HepG2 (cell line): ENCODE results near the gene EIF4E. TPM values are rescaled to one million over a fixed set of nuclear protein-coding genes. Genes with fewer than 3 reads are reported as not detected.

Experiments
- AGO2 ChIP-seq: fragments of 200-400 bp; formaldehyde crosslinking; optimal IDR thresholded peaks from 2 replicates; pipeline ENCODE3; 2017; ENCODE audit warnings: mild to moderate bottlenecking, low read depth, low read length, moderate library complexity
- ASH2L ChIP-seq: fragments of 300-600, 200-600 bp; sonication (generic); IDR thresholded peaks from 2 replicates; pipeline ENCODE4 v1.7.0; 2017; ENCODE audit warnings: low read depth, mild to moderate bottlenecking, moderate library complexity, mixed read lengths, low read length; ENCODE audit not compliant: insufficient read length
- CREB1 ChIP-seq, 2 experiments: fragments of 450-650 bp in 1 of 2; IDR thresholded peaks; 2 replicates each; pipeline ENCODE4 v1.6.1; 2016 to 2017; ENCODE audit warnings: control low read depth in 1 of 2, mild to moderate bottlenecking in 1 of 2, missing compliant biosample characterization in 1 of 2, missing genetic modification characterization in 1 of 2
- DPF2 ChIP-seq: sonication (generic); formaldehyde crosslinking; IDR thresholded peaks from 2 replicates; pipeline ENCODE4 v1.4.0; 2020; ENCODE audit warnings: mild to moderate bottlenecking, low read depth, missing genetic modification reagents, borderline replicate concordance
- EP300 ChIP-seq, 3 experiments: sonication (generic) in 1 of 3; formaldehyde crosslinking in 1 of 3; IDR thresholded peaks; 2 replicates each; pipeline versions ENCODE4 v1.5.1 to v1.6.1; 2011 to 2020; ENCODE audit warnings: low read depth in 2 of 3, low read length in 2 of 3, borderline replicate concordance in 1 of 3, improper control_type of control experiment in 1 of 3, mild to moderate bottlenecking in 1 of 3, missing genetic modification reagents in 1 of 3, moderate library complexity in 1 of 3
- FOXJ3 ChIP-seq: sonication (generic); formaldehyde crosslinking; IDR thresholded peaks from 2 replicates; pipeline ENCODE4 v1.4.0; 2020; ENCODE audit warnings: missing genetic modification reagents, mild to moderate bottlenecking, borderline replicate concordance
- MAFF ChIP-seq: IDR thresholded peaks from 2 replicates; pipeline ENCODE4 v1.6.1; 2011; ENCODE audit warnings: low read depth, low read length, improper control_type of control experiment
- MIER2 ChIP-seq: IDR thresholded peaks from 2 replicates; pipeline ENCODE4 v1.6.1; 2016; ENCODE audit warnings: missing biosample characterization, missing genetic modification reagents
- MIXL1 ChIP-seq: IDR thresholded peaks from 2 replicates; pipeline ENCODE4 v1.6.1; 2016
- MTA1 ChIP-seq: sonication (generic); formaldehyde crosslinking; IDR thresholded peaks from 2 replicates; pipeline ENCODE4 v1.4.0; 2020; ENCODE audit warnings: missing genetic modification reagents, mild to moderate bottlenecking, borderline replicate concordance
- MXI1 ChIP-seq: IDR thresholded peaks from 3 replicates; pipeline ENCODE4 v1.6.1; 2012; ENCODE audit warnings: low read depth, low read length, inconsistent platforms, borderline replicate concordance
- ONECUT2 ChIP-seq: sonication (generic); formaldehyde crosslinking; IDR thresholded peaks from 2 replicates; pipeline ENCODE4 v1.4.0; 2020; ENCODE audit warnings: missing genetic modification reagents
- POLR2AphosphoS5 ChIP-seq: IDR thresholded peaks from 2 replicates; pipeline ENCODE4 v1.6.1; 2012; ENCODE audit warnings: low read depth, low read length
- RELA ChIP-seq: sonication (generic); formaldehyde crosslinking; IDR thresholded peaks from 2 replicates; pipeline ENCODE4 v1.4.0; 2020; ENCODE audit warnings: missing genetic modification reagents
- SIX1 ChIP-seq: sonication (generic); formaldehyde crosslinking; IDR thresholded peaks from 2 replicates; pipeline ENCODE4 v1.4.0; 2020; ENCODE audit warnings: missing genetic modification reagents, borderline replicate concordance
- TCF12 ChIP-seq, 2 experiments: fragments of 450-650 bp in 1 of 2; sonication (generic) in 1 of 2; formaldehyde crosslinking in 1 of 2; IDR thresholded peaks; 2 replicates each; pipeline versions ENCODE4 v1.6.1 to v1.8.0; 2017 to 2022; ENCODE audit warnings: antibody characterized with exemption in 1 of 2, mild to moderate bottlenecking in 1 of 2, missing genetic modification reagents in 1 of 2, moderate library complexity in 1 of 2
- XRCC5 ChIP-seq: fragments of 200-400 bp; formaldehyde crosslinking; optimal IDR thresholded peaks from 2 replicates; pipeline ENCODE3; 2017; ENCODE audit warnings: mild to moderate bottlenecking, low read length
- ZBTB34 ChIP-seq: sonication (generic); formaldehyde crosslinking; IDR thresholded peaks from 2 replicates; pipeline ENCODE4 v1.8.0; 2022; ENCODE audit warnings: mild to moderate bottlenecking, missing genetic modification reagents
- ZNF256 ChIP-seq: sonication (generic); formaldehyde crosslinking; conservative IDR thresholded peaks from 2 replicates; pipeline ENCODE4 v1.4.0; 2020; ENCODE audit warnings: missing genetic modification reagents
- ZNF263 ChIP-seq: sonication (generic); formaldehyde crosslinking; IDR thresholded peaks from 2 replicates; pipeline ENCODE4 v1.4.0; 2020; ENCODE audit warnings: missing genetic modification reagents
- ZNF281 ChIP-seq: sonication (generic); formaldehyde crosslinking; IDR thresholded peaks from 2 replicates; pipeline ENCODE4 v1.4.0; 2020; ENCODE audit warnings: missing genetic modification reagents, borderline replicate concordance
- ZNF3 ChIP-seq: IDR thresholded peaks from 2 replicates; pipeline ENCODE4 v1.7.0; 2017; ENCODE audit warnings: inconsistent platforms
- ZNF335 ChIP-seq: sonication (generic); formaldehyde crosslinking; IDR thresholded peaks from 2 replicates; pipeline ENCODE4 v1.4.0; 2020; ENCODE audit warnings: missing genetic modification reagents
- ZNF614 ChIP-seq: IDR thresholded peaks from 2 replicates; pipeline ENCODE4 v1.6.1; 2018; ENCODE audit warnings: missing biosample characterization, missing genetic modification reagents, inconsistent platforms, borderline replicate concordance
- ZNF777 ChIP-seq: sonication (generic); formaldehyde crosslinking; IDR thresholded peaks from 2 replicates; pipeline ENCODE4 v1.4.0; 2020; ENCODE audit warnings: missing genetic modification reagents
- polyA plus RNA-seq, 8 experiments: library from polyadenylated mRNA; depleted of rRNA in 3 of 8; stranded (reverse) in 7 of 8; unstranded in 1 of 8; fragments of >200 nt; fragmentation: Illumina TruSeq in 4 of 8; extraction: Trizol in 4 of 8; gene quantifications; 2 replicates each; pipeline versions ENCODE4 v1.2.1 to v1.2.3, GENCODE V29; 2011 to 2016; ENCODE audit warnings: low read depth in 4 of 8, missing spikeins in 1 of 8, mixed read lengths in 1 of 8; ENCODE audit not compliant: insufficient read depth in 1 of 8
- total RNA-seq, 5 experiments: library from RNA; depleted of rRNA; stranded (reverse); fragments of >200 nt; fragmentation: Illumina TruSeq; extraction: Trizol; gene quantifications; 2 replicates each; pipeline ENCODE4 v1.2.3, GENCODE V29; 2016; ENCODE audit warnings: low read depth in 1 of 5

The EIF4E gene
- total and polyA plus RNA-seq, 2 of the 13 experiments (the other 11 are each of a cell fraction or from before 2014, with no cell fraction given), result 50.8 to 194 TPM

GRCh38 chr4:98928131-98928504 lies 815 bp downstream of the EIF4E start (continued):
- no peak for TF ChIP-seq ZBTB34
- TF ChIP-seq XRCC5, result peak; percentile 43
- no peak; the same call in 1 of the 2 replicates for TF ChIP-seq MTA1 (CRISPR knock-in tag)
- no peak for TF ChIP-seq CREB1 (IDR thresholded peaks at IDR 0.05)
- no peak for TF ChIP-seq CREB1 (CRISPR knock-in tag; IDR thresholded peaks at IDR 0.05)
- 0 out of 2 replicates have a peak, but pooled peaks have one; percentile 9 for TF ChIP-seq MIXL1 (CRISPR knock-in tag)
- peak; percentile 46; the same call in 1 of the 2 replicates for TF ChIP-seq ZNF281
- no peak for TF ChIP-seq MIER2 (CRISPR knock-in tag)
- TF ChIP-seq TCF12 (IDR thresholded peaks at IDR 0.05), result no peak
- no peak for TF ChIP-seq TCF12 (CRISPR knock-in tag; IDR thresholded peaks at IDR 0.05)
- no peak for TF ChIP-seq ZNF614 (CRISPR knock-in tag)
- no peak for TF ChIP-seq ZNF335
- peak; percentile 97 for TF ChIP-seq ZNF263
- TF ChIP-seq SIX1 (CRISPR knock-in tag), result no peak
- no peak for TF ChIP-seq RELA (CRISPR knock-in tag)
- TF ChIP-seq MXI1, result peak; percentile 86; the same call in 2 of the 3 replicates
- TF ChIP-seq AGO2, result no peak
- no peak for TF ChIP-seq ONECUT2 (CRISPR knock-in tag)
- no peak for TF ChIP-seq ZNF777 (CRISPR knock-in tag)
- no peak for TF ChIP-seq MAFF
- no peak for TF ChIP-seq ZNF256 (CRISPR knock-in tag)
- TF ChIP-seq EP300 (IDR thresholded peaks at IDR 0.05; ENCODE audit: low read depth in 2 of 2, low read length in 2 of 2), result no peak
- no peak for TF ChIP-seq EP300 (CRISPR knock-in tag; IDR thresholded peaks at IDR 0.05; ENCODE audit: borderline replicate concordance)
- TF ChIP-seq POLR2AphosphoS5, result peak; percentile 34; the same call in 1 of the 2 replicates
- no peak for TF ChIP-seq FOXJ3 (CRISPR knock-in tag)
- TF ChIP-seq DPF2 (CRISPR knock-in tag), result no peak
- no peak for TF ChIP-seq ZNF3
- TF ChIP-seq ASH2L, result peak; percentile 17
